MCF 10A (cell line): ENCODE results near the gene MUC4. TPM values are rescaled to one million over a fixed set of nuclear protein-coding genes. Genes with fewer than 3 reads are reported as not detected.
A peak's percentile ranks its signal among the peaks of the same experiment; 100 is the strongest.
"Not testable (repeated sequence)": the region's sequence is repeated elsewhere in the genome, so short reads cannot be mapped to it uniquely, and the experiment has no call there.

ENCODE experiments used
- BruUV-seq: library from RNA; stranded (reverse); fragments of 400-500 nt; replicated peaks from 2 replicates; lab custom pipeline; 2021; lab: Mats Ljungman, UMichigan
- CTCF ChIA-PET: fragments of 300-600 bp; sonication (Branson Sonifier 250); formaldehyde crosslinking; extraction: SDS; loops from one replicate; lab custom pipeline; 2021; ENCODE audit warnings: antibody characterized with exemption, inconsistent platforms; lab: Yijun Ruan, JAX
- POLR2A ChIA-PET: fragments of 300-600, 350-650 bp; sonication (Branson Sonifier 250); formaldehyde crosslinking; extraction: SDS; loops from one replicate; lab custom pipeline; 2020; ENCODE audit warnings: antibody characterized with exemption, inconsistent platforms; lab: Yijun Ruan, JAX
- DNase-seq: peaks from one replicate; pipeline ENCODE4 v3.0.0-alpha.2; 2018; ENCODE audit not compliant: unreplicated experiment
- H3K27ac Mint-ChIP-seq: one replicate; pipeline ENCODE4 v1.8.0; 2022; ENCODE audit warnings: mild to moderate bottlenecking, low read depth, mixed read lengths; ENCODE audit not compliant: unreplicated experiment
- H3K27me3 Mint-ChIP-seq: one replicate; pipeline ENCODE4 v1.8.0; 2022; ENCODE audit warnings: mixed read lengths; ENCODE audit not compliant: insufficient read depth, unreplicated experiment
- H3K36me3 Mint-ChIP-seq: one replicate; pipeline ENCODE4 v1.8.0; 2022; ENCODE audit warnings: mild to moderate bottlenecking, moderate library complexity, mixed read lengths; ENCODE audit not compliant: insufficient read depth, unreplicated experiment
- H3K4me1 Mint-ChIP-seq: one replicate; pipeline ENCODE4 v1.8.0; 2022; ENCODE audit warnings: mixed read lengths; ENCODE audit not compliant: insufficient read depth, unreplicated experiment
- H3K4me3 Mint-ChIP-seq: one replicate; pipeline ENCODE4 v1.8.0; 2022; ENCODE audit warnings: mild to moderate bottlenecking, moderate library complexity, mixed read lengths; ENCODE audit not compliant: unreplicated experiment
- H3K9me3 Mint-ChIP-seq: one replicate; pipeline ENCODE4 v1.8.0; 2022; ENCODE audit warnings: mixed read lengths; ENCODE audit not compliant: unreplicated experiment
- intact Hi-C: fragments of 100-400 bp; cut with micrococcal nuclease; formaldehyde crosslinking; loops from 2 replicates; pipeline ENCODE4 v1.14.1; 2022
- total RNA-seq: library from RNA; stranded (reverse); gene quantifications from 2 replicates; pipeline ENCODE4 v1.2.3, GENCODE V29; 2022
- TF ChIP-seq, protein P1 (sequence below): fragments of 200-600 bp; IDR thresholded peaks from one replicate; pipeline ENCODE4 v1.8.0; 2022; ENCODE audit warnings: antibody characterized with exemption, mild to moderate bottlenecking; ENCODE audit not compliant: unreplicated experiment

The MUC4 gene
- total RNA-seq, 1 experiment from 2014 or later = not detected

GRCh38 chr3:195820186-195820585, 8.5 kb upstream of the MUC4 start:
- CTCF ChIA-PET = no interaction called here
- POLR2A ChIA-PET = no interaction called here
- no TSS peak for BruUV-seq
- intact Hi-C loops = no loop called here
- DNase-seq = no peak
- TF ChIP-seq, protein P1, sequence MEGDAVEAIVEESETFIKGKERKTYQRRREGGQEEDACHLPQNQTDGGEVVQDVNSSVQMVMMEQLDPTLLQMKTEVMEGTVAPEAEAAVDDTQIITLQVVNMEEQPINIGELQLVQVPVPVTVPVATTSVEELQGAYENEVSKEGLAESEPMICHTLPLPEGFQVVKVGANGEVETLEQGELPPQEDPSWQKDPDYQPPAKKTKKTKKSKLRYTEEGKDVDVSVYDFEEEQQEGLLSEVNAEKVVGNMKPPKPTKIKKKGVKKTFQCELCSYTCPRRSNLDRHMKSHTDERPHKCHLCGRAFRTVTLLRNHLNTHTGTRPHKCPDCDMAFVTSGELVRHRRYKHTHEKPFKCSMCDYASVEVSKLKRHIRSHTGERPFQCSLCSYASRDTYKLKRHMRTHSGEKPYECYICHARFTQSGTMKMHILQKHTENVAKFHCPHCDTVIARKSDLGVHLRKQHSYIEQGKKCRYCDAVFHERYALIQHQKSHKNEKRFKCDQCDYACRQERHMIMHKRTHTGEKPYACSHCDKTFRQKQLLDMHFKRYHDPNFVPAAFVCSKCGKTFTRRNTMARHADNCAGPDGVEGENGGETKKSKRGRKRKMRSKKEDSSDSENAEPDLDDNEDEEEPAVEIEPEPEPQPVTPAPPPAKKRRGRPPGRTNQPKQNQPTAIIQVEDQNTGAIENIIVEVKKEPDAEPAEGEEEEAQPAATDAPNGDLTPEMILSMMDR = no peak
- Mint-ChIP-seq H3K27ac (no peak overlapping the region), H3K9me3 (no peaks in the 10 kb centered on the region), H3K4me1 (peaks cover 12% of the 10 kb centered on the region), H3K36me3 (peaks cover 4% of the 10 kb centered on the region), H3K27me3 (peaks cover 36% of the 10 kb centered on the region), H3K4me3 (no peak overlapping the region)

DNA sequence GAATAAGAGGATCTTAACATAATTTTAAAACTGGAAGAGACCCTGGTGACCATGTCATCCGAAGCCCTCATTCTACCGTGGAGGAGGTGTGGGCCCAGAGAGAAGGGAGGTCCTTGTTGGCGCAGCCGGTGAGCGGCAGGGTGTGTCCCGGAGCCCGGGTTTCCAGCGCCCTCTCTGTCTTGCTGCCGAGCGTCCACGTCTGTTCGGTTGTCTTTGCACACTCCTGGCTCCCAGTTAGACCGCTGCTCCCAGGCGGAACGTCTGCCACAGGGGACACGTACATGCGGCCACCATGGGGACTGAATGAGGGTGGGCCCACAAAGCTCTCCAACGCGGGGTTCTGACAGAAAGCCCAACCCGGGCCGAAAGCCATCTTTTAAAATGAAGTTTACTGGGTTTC, 6.6 kb upstream of the MUC4 start:
- POLR2A ChIA-PET = no interaction called here
- peaks cover 5% of the 10 kb centered on the region for H3K4me1 Mint-ChIP-seq
- no peaks in the 10 kb centered on the region for H3K36me3 Mint-ChIP-seq
- intact Hi-C loops = no loop called here
- TF ChIP-seq, protein P1 = no peak
- H3K4me3 Mint-ChIP-seq = no peak overlapping the region
- H3K9me3 Mint-ChIP-seq = no peaks in the 10 kb centered on the region
- peaks cover 54% of the 10 kb centered on the region for H3K27me3 Mint-ChIP-seq
- no peak for DNase-seq
- CTCF ChIA-PET = interaction anchor here (1.0 kb wide), 1 partner anchor 38 kb away, joined by 4 read pairs; no protein-coding TSS in a partner anchor
- BruUV-seq = no TSS peak
- H3K27ac Mint-ChIP-seq = no peak overlapping the region

GRCh38 chr3:195817578-195818135, 5.9 kb upstream of the MUC4 start:
- ChIA-PET POLR2A (no interaction called here), CTCF (interaction anchor here (1.0 kb wide), 1 partner anchor 38 kb away, joined by 4 read pairs; no protein-coding TSS in a partner anchor)
- no peak for DNase-seq
- Mint-ChIP-seq H3K4me3 (no peak overlapping the region), H3K36me3 (no peaks in the 10 kb centered on the region), H3K27ac (no peak overlapping the region), H3K4me1 (peaks cover 4% of the 10 kb centered on the region), H3K9me3 (no peaks in the 10 kb centered on the region), H3K27me3 (peaks cover 60% of the 10 kb centered on the region)
- TF ChIP-seq, protein P1 = no peak
- intact Hi-C loops = no loop called here
- BruUV-seq = no TSS peak

DNA sequence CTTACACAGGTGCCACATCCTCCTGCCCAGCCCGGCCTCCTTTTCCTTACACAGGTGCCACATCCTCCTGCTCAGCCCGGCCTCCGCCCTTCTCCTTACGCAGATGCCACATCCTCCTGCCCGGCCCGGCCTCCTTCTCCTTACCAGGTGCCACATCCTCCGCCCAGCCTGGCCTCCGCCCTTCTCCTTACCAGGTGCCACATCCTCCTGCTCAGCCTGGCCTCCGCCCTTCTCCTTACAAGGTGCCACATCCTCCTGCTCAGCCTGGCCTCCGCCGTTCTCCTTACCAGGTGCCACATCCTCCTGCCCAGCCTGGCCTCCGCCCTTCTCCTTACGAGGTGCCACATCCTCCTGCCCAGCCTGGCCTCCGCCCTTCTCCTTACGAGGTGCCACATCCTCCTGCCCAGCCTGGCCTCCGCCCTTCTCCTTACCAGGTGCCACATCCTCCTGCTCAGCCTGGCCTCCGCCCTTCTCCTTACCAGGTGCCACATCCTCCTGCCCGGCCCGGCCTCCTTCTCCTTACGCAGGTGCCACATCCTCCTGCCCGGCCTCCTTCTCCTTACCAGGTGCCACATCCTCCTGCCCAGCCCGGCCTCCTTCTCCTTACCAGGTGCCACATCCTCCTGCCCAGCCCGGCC, 4.7 kb upstream of the MUC4 start:
- intact Hi-C loops, POLR2A ChIA-PET, CTCF ChIA-PET, BruUV-seq, H3K36me3 Mint-ChIP-seq, H3K9me3 Mint-ChIP-seq, H3K4me3 Mint-ChIP-seq, DNase-seq, H3K4me1 Mint-ChIP-seq: not testable (repeated sequence)
- Mint-ChIP-seq H3K27ac (peak overlapping the region; percentile 12), H3K27me3 (peaks cover 63% of the 10 kb centered on the region)
